Smooth muscle cell of bladder (primary cell): Measurements from ENCODE around the gene SUMO3. TPM values are rescaled to one million over a fixed set of nuclear protein-coding genes. Genes with fewer than 3 reads are reported as not detected.

ENCODE experiments used
- total RNA-seq: library from RNA; depleted of rRNA; stranded (reverse); fragments of >200 nt; gene quantifications from 2 replicates; pipeline ENCODE4 v1.2.3, GENCODE V29; 2014

SUMO3 gene
- total RNA-seq = 64.4 and 67.0 TPM in 2 replicates

DNA sequence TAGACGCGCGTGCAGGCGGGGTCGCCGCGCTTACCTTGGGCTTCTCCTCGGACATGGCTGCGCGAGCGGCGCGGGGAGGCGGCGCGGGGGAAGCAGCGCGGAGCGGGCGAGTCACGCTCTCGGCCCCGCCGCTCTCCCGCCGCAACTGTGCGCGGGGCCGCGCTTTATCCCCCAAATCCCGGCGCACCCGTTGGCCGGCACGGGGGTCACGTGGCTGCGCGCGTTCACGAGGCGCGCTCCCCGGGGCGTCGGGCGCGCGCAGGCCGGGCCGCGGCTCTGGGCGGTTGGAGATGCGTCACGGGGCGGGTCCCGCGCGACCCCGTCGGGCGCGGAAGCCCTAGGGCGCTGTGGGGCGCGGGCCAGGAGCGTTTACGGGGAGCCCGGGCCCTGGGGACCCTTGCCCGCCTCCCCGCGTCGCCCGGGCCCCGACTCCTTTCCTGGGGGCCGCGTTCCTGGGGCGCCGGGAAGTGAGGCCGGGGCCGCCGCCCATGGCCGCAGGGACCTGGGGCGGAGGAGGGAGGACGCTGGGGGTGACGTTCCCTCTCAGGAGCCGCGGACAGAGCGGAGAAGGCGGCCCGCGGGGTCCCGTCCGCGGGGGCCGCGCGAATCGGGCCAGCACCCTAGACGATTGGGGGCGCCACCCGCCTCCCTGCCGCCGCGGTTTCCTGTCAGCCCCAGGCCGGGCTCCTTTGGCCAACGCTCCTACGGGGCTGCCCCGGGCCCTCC, at the start of gene SUMO3:
Gene SUMO3 (minus strand): TSS at position 149 of the 726 bp plus-strand sequence. CDS start 94 bp downstream, at position 55.

DNA sequence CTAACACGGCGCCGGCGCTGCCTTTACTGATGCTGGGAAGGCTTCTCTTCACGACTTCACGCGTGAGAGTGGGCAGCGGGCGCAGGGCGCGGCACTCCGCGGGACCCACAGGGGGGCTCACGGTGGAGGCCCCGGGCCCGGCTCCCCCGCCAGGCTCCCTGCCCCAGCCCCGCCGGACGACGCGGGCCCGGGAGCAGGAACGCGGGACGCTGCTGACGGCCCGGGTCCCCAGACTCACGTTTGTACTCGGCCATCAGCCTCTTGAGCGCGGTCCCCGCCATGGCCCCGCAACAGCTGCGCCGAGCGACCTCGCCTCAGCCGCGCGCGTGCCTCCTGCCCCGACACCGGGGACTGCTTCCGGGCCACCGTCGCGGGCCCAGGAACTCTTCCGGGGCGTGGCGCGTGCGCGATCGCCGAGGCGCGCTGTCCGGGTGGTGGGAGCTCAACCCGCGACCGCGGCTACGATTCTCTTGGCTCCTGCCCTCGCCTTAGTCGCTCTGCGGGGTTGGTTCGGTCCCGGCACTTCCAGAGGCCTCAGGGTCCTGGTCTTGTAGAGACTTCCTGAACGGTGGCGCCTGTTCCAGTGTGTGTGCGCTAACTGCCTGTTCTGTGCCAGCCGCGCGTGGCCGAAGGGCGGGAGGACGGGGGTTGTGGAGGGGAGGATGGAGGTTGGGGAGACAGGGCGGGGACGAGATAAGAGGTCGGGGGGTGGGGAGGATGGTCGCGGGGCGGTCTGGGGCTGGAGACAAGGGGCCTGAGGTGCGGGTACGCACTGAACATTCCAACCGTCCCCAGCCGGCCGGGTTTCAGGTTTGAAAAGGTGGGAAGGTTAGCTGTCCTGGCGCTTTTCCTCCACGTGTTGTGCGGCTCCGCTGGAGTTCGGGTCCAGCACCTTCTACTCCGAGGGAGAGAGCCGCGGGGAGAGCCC, 16.1 kb downstream of the SUMO3 start, which contains the start of gene UBE2G2:
Gene UBE2G2 (minus strand): TSS at position 353 of the 928 bp plus-strand sequence. CDS start 72 bp downstream, at position 281.

Other genes starting within 250 kb of the SUMO3 start
- not detected in 2 replicates for gene KRTAP10-4, start 244.3 kb downstream of the SUMO3 start, total RNA-seq
- gene KRTAP10-5, start 237.5 kb downstream of the SUMO3 start, total RNA-seq = not detected in 2 replicates
- not detected in 2 replicates for gene KRTAP10-6, start 225.6 kb downstream of the SUMO3 start, total RNA-seq
- not detected in 2 replicates for gene KRTAP10-7, start 217.5 kb downstream of the SUMO3 start, total RNA-seq
- gene KRTAP10-8, start 206.0 kb downstream of the SUMO3 start, total RNA-seq = not detected in 2 replicates
- not detected in 2 replicates for gene KRTAP10-9, start 191.0 kb downstream of the SUMO3 start, total RNA-seq
- gene KRTAP10-10, start 180.7 kb downstream of the SUMO3 start, total RNA-seq = not detected in 2 replicates
- gene KRTAP10-11, start 171.6 kb downstream of the SUMO3 start, total RNA-seq = not detected in 2 replicates
- not detected in 2 replicates for gene KRTAP12-4, start 163.4 kb downstream of the SUMO3 start, total RNA-seq
- gene KRTAP12-3, start 160.1 kb downstream of the SUMO3 start, total RNA-seq = not detected in 2 replicates
- not detected in 2 replicates for gene KRTAP12-2, start 151.1 kb downstream of the SUMO3 start, total RNA-seq
- not detected in 2 replicates for gene KRTAP12-1, start 135.9 kb downstream of the SUMO3 start, total RNA-seq
- not detected in 2 replicates for gene KRTAP10-12, start 120.9 kb downstream of the SUMO3 start, total RNA-seq
- gene TSPEAR, start 106.5 kb downstream of the SUMO3 start, total RNA-seq = not detected in 2 replicates
- 45.4 and 85.0 TPM in 2 replicates for gene UBE2G2, start 16.2 kb downstream of the SUMO3 start, total RNA-seq
- 268 and 335 TPM in 2 replicates for gene PTTG1IP, start 55.6 kb upstream of the SUMO3 start, total RNA-seq
- gene ITGB2, start 102.8 kb upstream of the SUMO3 start, total RNA-seq = under 0.01 TPM in 1 of 2 replicates, not detected in the other
- 26.8 and 28.3 TPM in 2 replicates for gene SLX9, start 122.0 kb upstream of the SUMO3 start, total RNA-seq